ENCODE data around the gene CASP7. TPM values are rescaled to one million over a fixed set of nuclear protein-coding genes. Genes with fewer than 3 reads are reported as not detected.

CASP7 gene
- total and polyA plus RNA-seq, 2 of the 8 experiments (the other 6 are each of a cell fraction or from before 2014, with no cell fraction given) = 2.3 to 4.1 TPM

DNA sequence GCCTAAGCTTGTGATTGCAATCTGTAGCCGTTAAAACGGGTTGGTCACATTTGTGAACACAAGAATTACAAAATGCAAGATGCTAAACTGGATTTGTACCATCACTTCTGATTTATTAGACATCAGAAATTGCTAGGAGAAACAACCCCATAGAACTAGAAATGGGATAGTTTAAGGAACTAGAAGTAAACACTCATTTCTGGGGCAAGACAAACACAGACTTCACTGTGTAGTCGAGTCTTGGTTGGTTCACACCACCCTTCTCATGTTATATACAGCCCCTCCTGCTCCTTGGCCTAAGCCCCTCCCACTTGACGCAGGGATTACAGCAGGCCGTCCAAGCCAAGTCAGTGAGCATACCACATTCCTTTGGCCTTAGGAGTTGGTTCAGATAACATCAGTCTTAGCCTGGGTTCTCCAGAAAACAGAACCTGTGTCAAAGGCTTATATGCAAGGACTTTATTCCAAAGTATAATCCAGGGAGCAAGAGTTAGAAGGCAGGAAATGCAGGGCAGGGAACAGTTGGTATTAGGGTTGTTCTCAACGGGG, 13.8 kb upstream of the CASP7 start:
- Histone ChIP-seq H4K5ac (ENCODE audit: insufficient read length, low read depth, low read length) (no peak overlapping the region), H3K23me2 (ENCODE audit: low read depth, low read length) (no peaks in the 10 kb centered on the region), H2AK5ac (ENCODE audit: low read depth, low read length) (no peak overlapping the region), H3K14ac (ENCODE audit: insufficient read length) (no peak overlapping the region), H3K23ac (ENCODE audit: insufficient read length) (no peak overlapping the region), H2BK12ac (ENCODE audit: low read depth, low read length) (no peak overlapping the region), H3K79me1 (ENCODE audit: low read depth, low read length) (no peaks in the 10 kb centered on the region), H2BK120ac (replicated peaks; ENCODE audit: low read depth, low read length) (no peak overlapping the region), H3K4me2 (ENCODE audit: insufficient read depth in 1 of 2, low read depth in 2 of 2, low read length in 2 of 2) (no peak overlapping the region), H3K27ac (ENCODE audit: low read depth, low read length) (no peak overlapping the region), H4K20me1 (replicated peaks in 1 of 2; ENCODE audit: control insufficient read depth in 1 of 2, insufficient read depth in 2 of 2, low read length in 2 of 2) (no peaks in the 10 kb centered on the region), H3K36me3 (ENCODE audit: control insufficient read depth in 2 of 4, insufficient read depth in 4 of 4, low read length in 3 of 4) (no peaks in the 10 kb centered on the region), H3K27me3 (replicated peaks in 1 of 4; ENCODE audit: control insufficient read depth in 3 of 4, extremely low read depth in 1 of 4, insufficient read depth in 3 of 4, low read length in 3 of 4) (no peaks in the 10 kb centered on the region), H4K8ac (ENCODE audit: extremely low read depth, insufficient read depth, low read length) (no peak overlapping the region), H3K18ac (ENCODE audit: extremely low read depth, low read length) (no peak overlapping the region), H3K4ac (replicated peaks; ENCODE audit: insufficient read length, low read depth, low read length) (no peak overlapping the region), H2BK20ac (ENCODE audit: low read length) (no peak overlapping the region), H3K79me2 (ENCODE audit: control insufficient read depth in 1 of 2, insufficient read depth in 2 of 2, low read length in 2 of 2) (no peaks in the 10 kb centered on the region), H2BK15ac (ENCODE audit: low read length) (no peak overlapping the region), H2BK5ac (ENCODE audit: low read depth, low read length) (no peak overlapping the region), H3K4me3 (ENCODE audit: extremely low read depth in 1 of 4, insufficient read depth in 2 of 4, low read depth in 3 of 4, low read length in 4 of 4) (no peak overlapping the region), H3K56ac (replicated peaks; ENCODE audit: insufficient read length, low read depth, low read length) (no peak overlapping the region), H4K91ac (replicated peaks; ENCODE audit: insufficient read length, low read length) (no peak overlapping the region), H3K9me3 (ENCODE audit: insufficient read depth in 2 of 2, low read depth in 1 of 2, low read length in 1 of 2) (no peaks in the 10 kb centered on the region), H2AFZ (ENCODE audit: low read length) (peak overlapping the region; percentile 51; the same call in 1 of the 2 replicates), H3K4me1 (replicated peaks in 1 of 4; ENCODE audit: control insufficient read depth in 3 of 4, insufficient read depth in 4 of 4, low read length in 3 of 4) (no peaks in the 10 kb centered on the region; a peak in 1 of 7 replicates), H3K9ac (replicated peaks in 1 of 4; ENCODE audit: extremely low read depth in 1 of 4, low read depth in 3 of 4, low read length in 3 of 4) (no peak overlapping the region)
- DNase-seq (ENCODE audit: low read depth in 1 of 2, low spot score in 2 of 2) (no peak), FAIRE-seq (no peak)
- WGBS, 2 experiments (ENCODE audit: extremely low coverage in 1 of 2, insufficient coverage in 1 of 2, insufficient read length in 1 of 2, insufficient replicate concordance in 2 of 2, low coverage in 1 of 2, low lambda C conversion rate in 2 of 2, missing lambda C conversion rate in 1 of 2) = 92% methylated on average over 6 of the region's 6 CpGs; no CpG with 5 or more reads in 1 of the 2 experiments
- ChIA-PET POLR2A (ENCODE audit: partially characterized antibody) (no interaction called here), CTCF (ENCODE audit: partially characterized antibody) (interaction anchor here (2.4 kb wide), 1 partner anchor 50 kb away, joined by 6 read pairs; no protein-coding TSS in a partner anchor)
- TF ChIP-seq, protein P1, sequence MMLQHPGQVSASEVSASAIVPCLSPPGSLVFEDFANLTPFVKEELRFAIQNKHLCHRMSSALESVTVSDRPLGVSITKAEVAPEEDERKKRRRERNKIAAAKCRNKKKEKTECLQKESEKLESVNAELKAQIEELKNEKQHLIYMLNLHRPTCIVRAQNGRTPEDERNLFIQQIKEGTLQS (IDR thresholded peaks at IDR 0.05; ENCODE audit: insufficient read depth, low read depth, low read length) = no peak
- TF ChIP-seq JUND (IDR thresholded peaks at IDR 0.05; ENCODE audit: low read length) = no peak
- no peak for TF ChIP-seq HDAC6 (IDR thresholded peaks at IDR 0.05; ENCODE audit: low read depth, low read length)
- no peak for TF ChIP-seq KDM4A (IDR thresholded peaks at IDR 0.05; ENCODE audit: low read depth, low read length, severe bottlenecking)
- no peak for TF ChIP-seq GTF2F1 (IDR thresholded peaks at IDR 0.05; ENCODE audit: borderline replicate concordance, low read depth, low read length)
- TF ChIP-seq GABPA (IDR thresholded peaks at IDR 0.05; ENCODE audit: borderline replicate concordance, insufficient read depth, low read length) = no peak
- TF ChIP-seq SP4 (IDR thresholded peaks at IDR 0.05; ENCODE audit: low read length) = no peak
- TF ChIP-seq, protein P2, sequence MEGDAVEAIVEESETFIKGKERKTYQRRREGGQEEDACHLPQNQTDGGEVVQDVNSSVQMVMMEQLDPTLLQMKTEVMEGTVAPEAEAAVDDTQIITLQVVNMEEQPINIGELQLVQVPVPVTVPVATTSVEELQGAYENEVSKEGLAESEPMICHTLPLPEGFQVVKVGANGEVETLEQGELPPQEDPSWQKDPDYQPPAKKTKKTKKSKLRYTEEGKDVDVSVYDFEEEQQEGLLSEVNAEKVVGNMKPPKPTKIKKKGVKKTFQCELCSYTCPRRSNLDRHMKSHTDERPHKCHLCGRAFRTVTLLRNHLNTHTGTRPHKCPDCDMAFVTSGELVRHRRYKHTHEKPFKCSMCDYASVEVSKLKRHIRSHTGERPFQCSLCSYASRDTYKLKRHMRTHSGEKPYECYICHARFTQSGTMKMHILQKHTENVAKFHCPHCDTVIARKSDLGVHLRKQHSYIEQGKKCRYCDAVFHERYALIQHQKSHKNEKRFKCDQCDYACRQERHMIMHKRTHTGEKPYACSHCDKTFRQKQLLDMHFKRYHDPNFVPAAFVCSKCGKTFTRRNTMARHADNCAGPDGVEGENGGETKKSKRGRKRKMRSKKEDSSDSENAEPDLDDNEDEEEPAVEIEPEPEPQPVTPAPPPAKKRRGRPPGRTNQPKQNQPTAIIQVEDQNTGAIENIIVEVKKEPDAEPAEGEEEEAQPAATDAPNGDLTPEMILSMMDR (IDR thresholded peaks at IDR 0.05; ENCODE audit: control extremely low read depth in 1 of 3, insufficient read depth in 1 of 3, low read depth in 1 of 3, low read length in 3 of 3) = no peak
- no peak for TF ChIP-seq SRF (IDR thresholded peaks at IDR 0.05; ENCODE audit: low read depth, low read length)
- no peak for TF ChIP-seq YY1 (IDR thresholded peaks at IDR 0.05; ENCODE audit: low read depth, low read length)
- TF ChIP-seq CHD2 (IDR thresholded peaks at IDR 0.05; ENCODE audit: low read length) = no peak
